GM10248 (cell line): ENCODE measurements around the gene B3GNT4.
"Not testable (repeated sequence)": the region's sequence is repeated elsewhere in the genome, so short reads cannot be mapped to it uniquely, and the experiment has no call there.

ENCODE experiments used
- CTCF ChIA-PET: fragments of 300-600 bp; sonication (Branson Sonifier 250); formaldehyde crosslinking; extraction: SDS; loops from one replicate; lab custom pipeline; 2021; ENCODE audit warnings: antibody characterized with exemption; lab: Yijun Ruan, JAX
- POLR2A ChIA-PET: fragments of 350-650 bp; sonication (Branson Sonifier 250); formaldehyde crosslinking; extraction: SDS; loops from one replicate; lab custom pipeline; 2020; ENCODE audit warnings: antibody characterized with exemption; lab: Yijun Ruan, JAX
- DNase-seq: peaks from one replicate; pipeline ENCODE4 v3.0.0; 2012; ENCODE audit errors: extremely low spot score
- TF ChIP-seq, protein P1 (sequence below): IDR thresholded peaks from 2 replicates; pipeline ENCODE4 v1.5.1; 2012; ENCODE audit warnings: mild to moderate bottlenecking, low read depth; ENCODE audit errors: extremely low read depth, missing control alignments, control extremely low read depth

B3GNT4 gene

DNA sequence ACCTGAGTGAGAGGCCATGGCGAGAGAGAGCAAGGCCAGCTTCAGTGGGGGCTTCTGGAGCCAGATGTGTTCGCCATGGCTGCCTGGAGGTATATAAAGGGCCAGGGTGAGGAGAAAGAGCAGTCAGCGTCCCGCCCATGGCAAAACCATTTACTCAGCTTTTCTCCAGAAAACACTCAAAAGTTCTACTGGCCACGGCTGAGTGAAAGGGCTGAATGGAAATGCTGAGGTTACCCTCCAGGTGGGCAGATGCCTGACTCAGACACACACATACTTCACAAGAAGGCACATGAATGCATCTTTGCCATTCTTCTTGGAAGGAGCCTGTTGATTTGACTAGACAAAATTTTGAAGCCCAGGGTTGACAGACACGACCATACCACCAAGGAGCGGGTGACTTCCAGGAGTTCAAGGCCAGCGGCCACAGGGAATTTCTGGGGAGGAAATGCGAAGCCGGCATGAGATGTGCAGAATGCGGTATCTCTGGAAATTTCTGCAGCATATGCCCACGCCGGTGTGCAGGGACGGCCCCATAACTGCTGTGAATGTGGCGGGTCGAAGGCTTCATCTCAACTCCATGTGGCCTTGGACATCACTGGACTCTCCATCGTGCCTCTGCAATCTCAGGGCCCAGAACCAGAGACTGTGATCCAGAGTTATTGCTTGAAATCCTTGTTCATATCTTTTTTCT, 29.2 kb upstream of the B3GNT4 start, which contains the start of gene IL31:
Gene IL31, minus strand, starts transcription at position 67 of the 691 bp plus-strand sequence. Its CDS starts 49 bp downstream, at position 18.
- POLR2A ChIA-PET = no interaction called here

DNA sequence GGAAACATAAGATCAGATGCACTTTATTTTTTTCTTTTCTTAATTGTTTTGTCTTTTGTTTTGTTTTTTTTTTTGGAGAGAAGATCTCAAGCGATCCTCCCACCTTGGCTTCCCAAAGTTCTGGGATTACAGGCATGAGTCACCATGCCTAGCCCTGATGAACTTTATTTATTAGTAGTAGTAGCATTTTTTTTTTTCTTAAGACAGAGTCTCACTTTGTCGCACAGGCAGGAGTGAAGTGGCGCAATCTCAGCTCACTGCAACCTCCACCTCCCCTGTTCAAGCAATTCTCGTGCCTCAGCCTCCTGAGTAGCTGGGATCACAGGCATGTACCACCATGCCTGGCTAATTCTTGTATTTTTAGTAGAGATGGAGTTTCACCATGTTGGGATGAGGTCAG, 27.0 kb upstream of the B3GNT4 start:
- DNase-seq, POLR2A ChIA-PET: not testable (repeated sequence)
- CTCF ChIA-PET = interaction anchor here (1.7 kb wide), 1 partner anchor 15 kb away, joined by 6 read pairs; no protein-coding TSS in a partner anchor

More for the DNA sequence above, 29.2 kb upstream of the B3GNT4 start, which contains the start of gene IL31:
- no peak for DNase-seq
- CTCF ChIA-PET = no interaction called here
- TF ChIP-seq, protein P1, sequence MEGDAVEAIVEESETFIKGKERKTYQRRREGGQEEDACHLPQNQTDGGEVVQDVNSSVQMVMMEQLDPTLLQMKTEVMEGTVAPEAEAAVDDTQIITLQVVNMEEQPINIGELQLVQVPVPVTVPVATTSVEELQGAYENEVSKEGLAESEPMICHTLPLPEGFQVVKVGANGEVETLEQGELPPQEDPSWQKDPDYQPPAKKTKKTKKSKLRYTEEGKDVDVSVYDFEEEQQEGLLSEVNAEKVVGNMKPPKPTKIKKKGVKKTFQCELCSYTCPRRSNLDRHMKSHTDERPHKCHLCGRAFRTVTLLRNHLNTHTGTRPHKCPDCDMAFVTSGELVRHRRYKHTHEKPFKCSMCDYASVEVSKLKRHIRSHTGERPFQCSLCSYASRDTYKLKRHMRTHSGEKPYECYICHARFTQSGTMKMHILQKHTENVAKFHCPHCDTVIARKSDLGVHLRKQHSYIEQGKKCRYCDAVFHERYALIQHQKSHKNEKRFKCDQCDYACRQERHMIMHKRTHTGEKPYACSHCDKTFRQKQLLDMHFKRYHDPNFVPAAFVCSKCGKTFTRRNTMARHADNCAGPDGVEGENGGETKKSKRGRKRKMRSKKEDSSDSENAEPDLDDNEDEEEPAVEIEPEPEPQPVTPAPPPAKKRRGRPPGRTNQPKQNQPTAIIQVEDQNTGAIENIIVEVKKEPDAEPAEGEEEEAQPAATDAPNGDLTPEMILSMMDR = no peak

DNA sequence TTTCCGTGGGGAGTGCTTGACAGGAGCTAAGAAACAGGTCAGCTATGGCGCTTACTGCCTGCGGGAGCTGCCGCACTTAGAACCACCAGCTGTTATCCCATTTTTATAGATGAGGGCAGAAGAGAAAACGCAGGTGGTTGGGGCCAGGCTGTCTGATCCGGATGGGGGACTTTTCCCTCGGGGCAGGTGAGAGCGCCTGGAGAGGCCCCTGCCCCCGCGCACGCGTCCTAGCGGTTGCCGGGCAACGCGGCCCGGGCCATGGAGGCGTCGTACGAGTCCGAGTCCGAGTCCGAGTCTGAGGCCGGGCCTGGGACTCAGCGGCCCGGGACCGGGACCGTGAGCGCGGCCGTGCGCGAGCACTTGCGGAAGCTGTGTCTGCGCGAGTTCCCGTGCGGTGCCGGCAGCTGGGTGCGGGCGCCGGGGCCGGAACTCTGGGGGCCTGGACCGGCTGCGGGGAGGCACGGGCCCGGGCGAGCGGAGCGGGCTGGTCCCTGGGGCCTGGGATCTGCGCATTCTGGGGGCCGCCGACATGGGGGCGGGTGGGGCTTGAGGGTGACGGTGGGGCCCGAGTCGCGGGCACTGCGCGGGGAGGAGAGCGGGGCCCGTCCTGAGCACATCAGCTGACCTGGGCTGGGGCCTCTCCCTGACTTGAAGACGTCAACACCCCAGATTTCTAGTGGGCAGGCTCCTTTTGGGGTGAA, 20.5 kb upstream of the B3GNT4 start, which contains the start of gene LRRC43:
Gene LRRC43, plus strand, starts transcription at position 237 of the 701 bp plus-strand sequence. Its CDS starts 22 bp downstream, at position 259.
- ChIA-PET POLR2A (no interaction called here), CTCF (interaction anchor here (1.0 to 1.4 kb wide), 3 partner anchors 16 to 52 kb away, joined by 3 to 4 read pairs (median 3); no protein-coding TSS in a partner anchor)
- TF ChIP-seq, protein P1 = no peak
- DNase-seq = peak; percentile 67

DNA sequence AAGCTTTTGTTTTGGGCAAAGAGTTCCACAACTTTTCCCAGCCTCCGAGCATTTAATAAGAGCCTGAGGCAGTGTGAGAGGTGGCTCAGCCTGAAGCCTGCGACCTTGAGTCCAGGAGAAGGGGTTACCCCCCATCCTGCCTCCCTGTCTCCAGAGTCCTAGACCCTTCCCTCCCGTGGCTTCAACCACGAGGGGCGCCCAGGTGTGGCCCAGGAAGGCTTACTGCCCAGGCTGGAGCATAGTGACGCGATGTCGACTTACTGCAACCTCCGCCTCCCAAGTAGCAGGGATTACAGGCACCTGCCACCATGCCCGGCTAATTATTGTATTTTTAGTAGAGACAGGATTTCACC, 19.9 kb upstream of the B3GNT4 start:
- DNase-seq = no peak
- CTCF ChIA-PET = no interaction called here
- TF ChIP-seq, protein P1 = no peak
- POLR2A ChIA-PET = no interaction called here

DNA sequence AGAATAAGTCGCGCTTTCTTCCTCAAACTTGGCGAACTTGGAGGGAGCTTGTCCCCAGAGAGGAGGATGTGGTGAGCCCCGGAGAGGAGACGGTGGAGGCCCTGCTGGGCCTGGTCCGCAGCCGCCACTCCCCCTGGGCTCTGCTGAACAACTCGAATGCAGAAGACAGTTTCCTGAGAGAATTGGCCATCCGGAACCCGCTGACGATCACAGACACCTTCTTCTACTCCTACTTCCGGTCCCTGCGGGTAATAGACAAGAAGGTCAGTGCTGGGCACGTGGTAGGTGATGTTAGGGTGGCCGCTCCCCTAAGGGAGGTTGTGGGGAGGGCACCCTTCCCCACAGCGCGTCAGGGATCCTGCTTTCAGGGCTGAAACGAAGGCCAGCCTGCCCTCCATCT, 19.0 kb upstream of the B3GNT4 start:
- TF ChIP-seq, protein P1 = no peak
- no peak for DNase-seq
- ChIA-PET POLR2A (interaction anchor here (0.6 kb wide), 1 partner anchor 35 kb away, joined by 3 read pairs; no protein-coding TSS in a partner anchor), CTCF (no interaction called here)

DNA sequence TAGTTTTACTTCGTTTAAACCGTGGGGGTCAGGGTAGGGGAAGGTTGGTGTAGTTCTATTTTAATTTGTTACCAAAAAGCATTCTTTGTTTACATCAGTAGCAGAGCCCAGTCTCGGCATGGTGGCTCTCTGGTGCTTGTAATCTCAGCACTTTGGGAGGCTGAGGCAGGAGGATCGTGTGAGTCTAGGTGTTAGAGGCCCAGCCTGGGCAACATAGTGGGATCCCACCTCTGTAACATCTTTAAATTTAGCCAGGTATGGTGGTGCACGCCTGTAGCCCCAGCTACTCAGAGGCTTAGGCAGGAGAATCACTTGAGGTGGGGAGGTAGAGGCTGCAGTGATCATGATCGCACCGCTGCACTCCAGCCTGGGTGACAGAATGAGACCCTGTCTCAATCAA, 18.4 kb upstream of the B3GNT4 start:
- DNase-seq = no peak
- ChIA-PET CTCF (no interaction called here), POLR2A (interaction anchor here (0.6 kb wide), 1 partner anchor 34 kb away, joined by 3 read pairs; no protein-coding TSS in a partner anchor)
- TF ChIP-seq, protein P1 = no peak
